ENCODE measurements around the gene DUS2. TPM values are rescaled to one million over a fixed set of nuclear protein-coding genes. Genes with fewer than 3 reads are reported as not detected.

The DUS2 gene
- total RNA-seq, 1 experiment from 2014 or later: 27.9 TPM

- H3K4me1 Mint-ChIP-seq: peaks cover 27% of the 10 kb centered on the region
- H3K4me3 Mint-ChIP-seq: no peak overlapping the region
- ATAC-seq (no peak), DNase-seq (ENCODE audit: low spot score) (no peak)
- ChIA-PET CTCF (no interaction called here), POLR2A (interaction anchor here (0.6 kb wide), 1 partner anchor 24 kb away, joined by 3 read pairs; no protein-coding TSS in a partner anchor)
- H3K36me3 Mint-ChIP-seq: no peaks in the 10 kb centered on the region
- no peaks in the 10 kb centered on the region for H3K9me3 Mint-ChIP-seq
- peak overlapping the region; percentile 12; the same call in 1 of the 2 replicates for H3K27ac Mint-ChIP-seq
- TF ChIP-seq ZNF425 (CRISPR knock-in tag; conservative IDR thresholded peaks at IDR 0.05) (no peak), RORB (CRISPR knock-in tag; IDR thresholded peaks at IDR 0.05) (no peak), TEAD1 (CRISPR knock-in tag; IDR thresholded peaks at IDR 0.05) (no peak), FOXK1 (CRISPR knock-in tag; IDR thresholded peaks at IDR 0.05) (no peak), SMAD3 (CRISPR knock-in tag; IDR thresholded peaks at IDR 0.05; ENCODE audit: borderline replicate concordance) (no peak), EMX1 (CRISPR knock-in tag; IDR thresholded peaks at IDR 0.05) (no peak), NR3C1 (CRISPR knock-in tag; conservative IDR thresholded peaks at IDR 0.05; ENCODE audit: low read depth) (no peak), ATF3 (CRISPR knock-in tag; conservative IDR thresholded peaks at IDR 0.05) (no peak), ZBTB43 (CRISPR knock-in tag; IDR thresholded peaks at IDR 0.05) (no peak), FOXJ3 (CRISPR knock-in tag; IDR thresholded peaks at IDR 0.05; ENCODE audit: borderline replicate concordance) (no peak), IRF2 (CRISPR knock-in tag; IDR thresholded peaks at IDR 0.05; ENCODE audit: borderline replicate concordance, low read depth) (no peak), ESRRA (CRISPR knock-in tag; IDR thresholded peaks at IDR 0.05; ENCODE audit: borderline replicate concordance) (no peak), E2F4 (CRISPR knock-in tag; IDR thresholded peaks at IDR 0.05; ENCODE audit: borderline replicate concordance, low read depth) (no peak), MLX (CRISPR knock-in tag; IDR thresholded peaks at IDR 0.05) (no peak), CBFB (CRISPR knock-in tag; IDR thresholded peaks at IDR 0.05; ENCODE audit: low read depth) (no peak), ZNF532 (CRISPR knock-in tag; IDR thresholded peaks at IDR 0.05; ENCODE audit: borderline replicate concordance) (no peak), MAX (CRISPR knock-in tag; IDR thresholded peaks at IDR 0.05) (no peak), GRHL2 (CRISPR knock-in tag; IDR thresholded peaks at IDR 0.05; ENCODE audit: insufficient replicate concordance, severe bottlenecking) (no peak), ZNF423 (CRISPR knock-in tag; IDR thresholded peaks at IDR 0.05) (no peak)
- no peaks in the 10 kb centered on the region for H3K27me3 Mint-ChIP-seq (ENCODE audit: low read depth)
Measured at GRCh38 chr16:68097088-68097487, 74.0 kb downstream of the DUS2 start.
